HG03097 (cell line): ENCODE data around the gene ZC3H18.

Experiments
- ATAC-seq: cut with Tn5 transposase; IDR thresholded peaks from one replicate; pipeline ENCODE4 v1.9.1; 2021; ENCODE audit not compliant: unreplicated experiment, low FRiP score

The ZC3H18 gene

GRCh38 chr16:88619859-88620815 lies 49.9 kb downstream of the ZC3H18 start:
- no peak for ATAC-seq

- no peak for ATAC-seq
These were observed 51.9 kb downstream of the ZC3H18 start for GRCh38 chr16:88622125-88622524.

- ATAC-seq: no peak
These were observed 52.7 kb downstream of the ZC3H18 start for GRCh38 chr16:88622866-88623265.

GRCh38 chr16:88623858-88624257 lies 53.7 kb downstream of the ZC3H18 start:
- no peak for ATAC-seq

GRCh38 chr16:88624481-88624880 lies 54.3 kb downstream of the ZC3H18 start:
- ATAC-seq: no peak

GRCh38 chr16:88624977-88625576 lies 54.9 kb downstream of the ZC3H18 start:
- no peak for ATAC-seq

GRCh38 chr16:88626646-88627045 lies 56.4 kb downstream of the ZC3H18 start:
- ATAC-seq: no peak

- no peak for ATAC-seq
These were observed 57.6 kb downstream of the ZC3H18 start for GRCh38 chr16:88627531-88628411.

GRCh38 chr16:88628512-88628974 lies 58.3 kb downstream of the ZC3H18 start:
- no peak for ATAC-seq

- ATAC-seq: no peak
These were observed 59.6 kb downstream of the ZC3H18 start for GRCh38 chr16:88629835-88630234.

- ATAC-seq: no peak
These were observed 60.2 kb downstream of the ZC3H18 start for GRCh38 chr16:88630433-88630832.

GRCh38 chr16:88630941-88631340 lies 60.7 kb downstream of the ZC3H18 start:
- ATAC-seq: no peak

- ATAC-seq: no peak
These were observed 61.2 kb downstream of the ZC3H18 start for GRCh38 chr16:88631384-88631783.

- no peak for ATAC-seq
These were observed 61.9 kb downstream of the ZC3H18 start for GRCh38 chr16:88631920-88632586.

GRCh38 chr16:88632587-88632930 lies 62.4 kb downstream of the ZC3H18 start:
- no peak for ATAC-seq

- ATAC-seq: peak; percentile 24
These were observed 63.5 kb downstream of the ZC3H18 start for GRCh38 chr16:88633684-88634140.

- ATAC-seq: peak; percentile 47
These were observed 64.2 kb downstream of the ZC3H18 start for GRCh38 chr16:88634141-88634993.

- ATAC-seq: peak; percentile 10
These were observed 64.9 kb downstream of the ZC3H18 start for GRCh38 chr16:88634994-88635670.
